K562 (cell line): Measurements from ENCODE around the gene NT5C3B. TPM values are rescaled to one million over a fixed set of nuclear protein-coding genes. Genes with fewer than 3 reads are reported as not detected.
A peak's percentile ranks its signal among the peaks of the same experiment; 100 is the strongest.

Experiments
- ATAC-seq: fragments of 200-7000 bp; cut with Tn5 transposase; 3 replicates; pipeline ENCODE4 v1.9.1; 2020; ENCODE audit warnings: moderate library complexity
- BruUV-seq: library from RNA; stranded (reverse); fragments of 400-500 nt; replicated peaks from 2 replicates; lab custom pipeline; 2021; lab: Mats Ljungman, UMichigan
- CTCF ChIA-PET: fragments of 300-600 bp; formaldehyde crosslinking; extraction: SDS; loops from one replicate; lab custom pipeline; 2021; ENCODE audit warnings: low intra/inter-chr PET ratio; lab: Yijun Ruan, JAX
- POLR2A ChIA-PET: fragments of 300-600, 350-650 bp; sonication (Branson Sonifier 250); formaldehyde crosslinking; extraction: SDS; loops from one replicate; lab custom pipeline; 2021; ENCODE audit warnings: antibody characterized with exemption, inconsistent platforms; lab: Yijun Ruan, JAX
- DNase-seq, 4 experiments: peaks; one replicate each; pipeline versions ENCODE4 v3.0.0 to v3.0.0-alpha.2; 2011 to 2018; ENCODE audit warnings: low spot score in 3 of 4, mixed read lengths in 3 of 4; ENCODE audit errors: extremely low read depth in 1 of 4
- FAIRE-seq: peaks from 2 replicates; lab custom pipeline; 2011; peaks lifted over from hg19 to GRCh38; lab: Jason Lieb, UNC
- H2AFZ ChIP-seq: 2 replicates; pipeline ENCODE4 v1.6.0; 2011; ENCODE audit warnings: low read depth, low read length, control low read depth, inconsistent platforms
- H3K27ac ChIP-seq: fragments of 200-600 bp; 3 replicates; pipeline ENCODE4 v1.8.0; 2011; ENCODE audit warnings: low read depth, mild to moderate bottlenecking, control low read depth, inconsistent platforms, low read length, moderate library complexity, mixed read lengths; ENCODE audit errors: extremely low read depth
- H3K27me3 ChIP-seq, 2 experiments: fragments of 300-600 bp in 1 of 2; 2 replicates in 1 of 2; 3 replicates in 1 of 2; pipeline versions ENCODE4 v1.6.0 to v1.8.0; 2011; ENCODE audit warnings: inconsistent platforms in 2 of 2, low read length in 2 of 2, mild to moderate bottlenecking in 1 of 2, mixed read lengths in 1 of 2, moderate library complexity in 1 of 2; ENCODE audit not compliant: control insufficient read depth in 2 of 2, insufficient read depth in 2 of 2
- H3K36me3 ChIP-seq: fragments of 300-600 bp; 3 replicates; pipeline ENCODE4 v1.8.0; 2011; ENCODE audit warnings: mild to moderate bottlenecking, low read length, inconsistent platforms; ENCODE audit not compliant: control insufficient read depth, insufficient read depth
- H3K4me1 ChIP-seq, 2 experiments: fragments of 200-600 bp in 1 of 2; replicated peaks in 1 of 2; 2 replicates in 1 of 2; 3 replicates in 1 of 2; pipeline versions ENCODE4 v1.5.1 to v1.8.0; 2011; ENCODE audit warnings: inconsistent platforms in 2 of 2, low read length in 2 of 2, mild to moderate bottlenecking in 1 of 2, mixed read lengths in 1 of 2, moderate library complexity in 1 of 2; ENCODE audit not compliant: control insufficient read depth in 2 of 2, insufficient read depth in 2 of 2
- H3K4me2 ChIP-seq: 2 replicates; pipeline ENCODE4 v1.6.1; 2011; ENCODE audit warnings: low read length, control low read depth, inconsistent platforms, mixed read lengths; ENCODE audit not compliant: insufficient read depth
- H3K4me3 ChIP-seq: fragments of 200-600 bp; sonication (generic), shearing (Covaris generic); 2 replicates; pipeline ENCODE4 v1.5.1; 2016; ENCODE audit warnings: control low read depth, inconsistent platforms
- H3K79me2 ChIP-seq: fragments of 200-600 bp; 3 replicates; pipeline ENCODE4 v1.8.0; 2011; ENCODE audit warnings: low read length, inconsistent platforms; ENCODE audit not compliant: control insufficient read depth, insufficient read depth
- H3K9ac ChIP-seq, 2 experiments: 2 replicates each; pipeline versions ENCODE4 v1.6.0 to v1.6.1; 2011; ENCODE audit warnings: low read depth in 2 of 2, low read length in 2 of 2, control low read depth in 1 of 2, inconsistent platforms in 1 of 2, mild to moderate bottlenecking in 1 of 2, mixed read lengths in 1 of 2; ENCODE audit not compliant: insufficient read depth in 1 of 2
- H3K9me1 ChIP-seq: one replicate; pipeline ENCODE4 v1.6.0; 2011; ENCODE audit warnings: inconsistent platforms, mild to moderate bottlenecking, low read length, moderate library complexity; ENCODE audit not compliant: control insufficient read depth, insufficient read depth
- H3K9me3 ChIP-seq: replicated peaks from 2 replicates; pipeline ENCODE4 v1.5.1; 2011; ENCODE audit warnings: low read depth, low read length, inconsistent platforms; ENCODE audit not compliant: control insufficient read depth, insufficient read depth
- H4K20me1 ChIP-seq: replicated peaks from 2 replicates; pipeline ENCODE4 v1.6.1; 2011; ENCODE audit warnings: low read length, inconsistent platforms, mixed read lengths; ENCODE audit not compliant: control insufficient read depth, insufficient read depth
- ARHGAP35 ChIP-seq: fragments of 450-650 bp; IDR thresholded peaks from 2 replicates; pipeline ENCODE4 v1.6.1; 2018; ENCODE audit not compliant: partially characterized antibody
- EP300 ChIP-seq: IDR thresholded peaks from 2 replicates; pipeline ENCODE4 v1.6.1; 2012; ENCODE audit warnings: low read length, improper control_type of control experiment
- MYBL2 ChIP-seq, 2 experiments: fragments of 450-650 bp in 1 of 2; sonication (generic) in 1 of 2; formaldehyde crosslinking in 1 of 2; IDR thresholded peaks; 2 replicates each; pipeline versions ENCODE4 v1.6.1 to v1.8.1; 2017 to 2022; ENCODE audit warnings: borderline replicate concordance in 1 of 2, inconsistent platforms in 1 of 2, low read depth in 1 of 2, mild to moderate bottlenecking in 1 of 2, missing genetic modification reagents in 1 of 2, moderate library complexity in 1 of 2
- NFIC ChIP-seq: fragments of 450-650 bp; IDR thresholded peaks from 2 replicates; pipeline ENCODE4 v1.6.1; 2017; ENCODE audit warnings: mild to moderate bottlenecking, inconsistent platforms
- OTX1 ChIP-seq: fragments of 450-650 bp; formaldehyde crosslinking; IDR thresholded peaks from 2 replicates; pipeline ENCODE4 v1.4.0; 2022; ENCODE audit warnings: mild to moderate bottlenecking
- POLR2AphosphoS2 ChIP-seq: IDR thresholded peaks from 2 replicates; pipeline ENCODE4 v1.6.1; 2012; ENCODE audit warnings: low read length, improper control_type of control experiment
- RBM25 ChIP-seq: fragments of 200-400 bp; formaldehyde crosslinking; IDR thresholded peaks from 2 replicates; pipeline ENCODE4 v1.6.1; 2018; ENCODE audit warnings: low read length, low read depth, moderate library complexity; ENCODE audit not compliant: severe bottlenecking
- TEAD1 ChIP-seq, 2 experiments: fragments of 450-650 bp in 1 of 2; sonication (generic) in 1 of 2; formaldehyde crosslinking; IDR thresholded peaks; 2 replicates each; pipeline versions ENCODE4 v1.4.0 to v1.8.0; 2020 to 2022; ENCODE audit warnings: mild to moderate bottlenecking in 2 of 2, missing genetic modification reagents in 1 of 2
- ZNF23 ChIP-seq: fragments of 250-450 bp; sonication (Bioruptor Pico); IDR thresholded peaks from 2 replicates; pipeline ENCODE4 v1.4.0; 2020; ENCODE audit warnings: mild to moderate bottlenecking
- ZNF551 ChIP-seq: fragments of 250-450 bp; sonication (Bioruptor Pico); IDR thresholded peaks from 2 replicates; pipeline ENCODE4 v1.5.0; 2021; ENCODE audit warnings: mild to moderate bottlenecking, moderate library complexity
- WGBS: fragments of 100-300 bp; shearing (Covaris generic); methylation state at CpG from one replicate; pipeline ENCODE4 v1.1.6; 2016; ENCODE audit warnings: low coverage, mixed read lengths; ENCODE audit not compliant: insufficient coverage; ENCODE audit errors: missing lambda C conversion rate; 5-methylcytosine and 5-hydroxymethylcytosine counted together
- in situ Hi-C: fragments of 300-500 bp; cut with MboI; formaldehyde crosslinking; loops from 4 replicates; pipeline ENCODE4 v1.15.0; 2018; ENCODE audit warnings: inconsistent platforms, mixed read lengths
- intact Hi-C: fragments of 100-400 bp; cut with micrococcal nuclease; formaldehyde crosslinking; loops from 2 replicates; pipeline ENCODE4 v1.14.2; 2022
- polyA plus RNA-seq, 8 experiments: library from polyadenylated mRNA; depleted of rRNA in 4 of 8; stranded (reverse) in 5 of 8; unstranded in 3 of 8; fragments of >200 nt; fragmentation: Nextera tagmentation in 2 of 8; fragmentation: Illumina TruSeq in 1 of 8; extraction: Ambion mirVana in 2 of 8; extraction: Trizol in 1 of 8; gene quantifications; 2 replicates each; pipeline versions ENCODE4 v1.2.1 to v1.2.3, GENCODE V29; 2011 to 2014; ENCODE audit warnings: inconsistent platforms in 1 of 8, missing spikeins in 1 of 8
- total RNA-seq, 7 experiments: library from RNA; depleted of rRNA in 6 of 7; stranded (reverse); fragments of >200 nt in 6 of 7; fragmentation: Illumina TruSeq in 2 of 7; extraction: Trizol in 2 of 7; gene quantifications; 2 replicates each; pipeline versions ENCODE4 v1.2.1 to v1.2.3, GENCODE V29; 2011 to 2021; ENCODE audit warnings: low replicate concordance in 1 of 7
- TF ChIP-seq, protein P1 (sequence below): fragments of 450-650 bp; formaldehyde crosslinking; IDR thresholded peaks from 2 replicates; pipeline ENCODE4 v1.4.0; 2020; ENCODE audit warnings: mild to moderate bottlenecking
- TF ChIP-seq, protein P2 (sequence below): sonication (generic); formaldehyde crosslinking; IDR thresholded peaks from 2 replicates; pipeline ENCODE4 v1.8.0; 2022; ENCODE audit warnings: mild to moderate bottlenecking, missing genetic modification reagents
- TF ChIP-seq, protein P3 (sequence below): fragments of 200-800 bp; sonication (Bioruptor generic); IDR thresholded peaks from 2 replicates; pipeline ENCODE4 v1.6.1; 2017; ENCODE audit warnings: missing genetic modification characterization, missing compliant biosample characterization
- TF ChIP-seq, protein P4 (sequence below): sonication (generic); formaldehyde crosslinking; IDR thresholded peaks from 2 replicates; pipeline ENCODE4 v1.8.0; 2022; ENCODE audit warnings: missing genetic modification reagents, mild to moderate bottlenecking, borderline replicate concordance

Gene NT5C3B
- total and polyA plus RNA-seq, 9 of the 15 experiments (the other 6 are each of a cell fraction or from before 2014, with no cell fraction given): 2.0 to 166 (median 85.0) TPM

DNA sequence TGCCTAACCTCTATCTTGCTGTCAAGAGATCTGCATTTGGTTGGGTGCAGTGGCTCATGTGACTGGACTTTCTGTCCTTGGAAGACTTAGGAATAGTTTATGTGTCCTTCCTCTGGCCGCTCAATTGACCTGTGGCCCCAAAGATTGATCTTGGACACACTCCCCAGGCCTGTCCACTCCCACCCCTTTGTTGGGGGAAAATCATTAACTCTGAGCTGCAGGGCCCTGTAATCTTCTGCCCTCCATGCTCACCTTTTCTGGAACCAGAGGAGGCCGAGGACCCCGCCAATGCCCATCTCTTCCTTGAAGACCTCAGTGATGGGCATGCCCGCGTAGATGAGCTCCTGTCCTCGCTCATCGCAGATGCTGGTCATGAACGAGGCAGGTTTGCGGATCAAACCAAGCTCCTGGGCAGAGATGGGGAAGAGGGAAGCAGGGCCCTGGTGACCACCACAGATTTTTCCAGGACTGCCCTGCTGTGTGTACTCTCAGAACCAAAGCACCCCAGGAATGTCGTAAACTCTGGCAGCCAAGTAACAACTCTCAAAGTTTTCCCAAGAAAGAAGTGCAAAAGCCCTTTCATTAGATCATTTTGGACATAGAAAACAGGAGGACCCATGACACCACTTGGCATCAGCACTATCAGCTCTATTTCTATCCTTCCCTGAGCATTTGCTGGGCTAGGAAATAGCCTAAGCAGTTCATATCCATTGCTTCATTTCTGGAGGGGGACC lies 37.7 kb upstream of the NT5C3B start:
- Histone ChIP-seq H3K4me3 (no peak overlapping the region), H3K9me1 (peaks cover 4% of the 10 kb centered on the region), H4K20me1 (no peaks in the 10 kb centered on the region), H3K36me3 (peaks cover 79% of the 10 kb centered on the region), H3K4me2 (no peak overlapping the region), H3K27me3 (no peaks in the 10 kb centered on the region), H3K4me1 (peaks cover 0 to 11% of the 10 kb centered on the region in 2 experiments; a peak in 3 of 5 replicates), H3K9me3 (no peaks in the 10 kb centered on the region), H3K79me2 (no peaks in the 10 kb centered on the region), H3K9ac (0 out of 4 replicates have a peak overlapping the region, but pooled peaks of 1 of the 2 experiments have one; percentile 17), H2AFZ (no peak overlapping the region), H3K27ac (no peak overlapping the region)
- FAIRE-seq (no peak), DNase-seq (no peak), ATAC-seq (no peak)
- TF ChIP-seq, protein P1, sequence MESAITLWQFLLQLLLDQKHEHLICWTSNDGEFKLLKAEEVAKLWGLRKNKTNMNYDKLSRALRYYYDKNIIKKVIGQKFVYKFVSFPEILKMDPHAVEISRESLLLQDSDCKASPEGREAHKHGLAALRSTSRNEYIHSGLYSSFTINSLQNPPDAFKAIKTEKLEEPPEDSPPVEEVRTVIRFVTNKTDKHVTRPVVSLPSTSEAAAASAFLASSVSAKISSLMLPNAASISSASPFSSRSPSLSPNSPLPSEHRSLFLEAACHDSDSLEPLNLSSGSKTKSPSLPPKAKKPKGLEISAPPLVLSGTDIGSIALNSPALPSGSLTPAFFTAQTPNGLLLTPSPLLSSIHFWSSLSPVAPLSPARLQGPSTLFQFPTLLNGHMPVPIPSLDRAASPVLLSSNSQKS (CRISPR knock-in tag): no peak
- TF ChIP-seq TEAD1 (CRISPR knock-in tag; IDR thresholded peaks at IDR 0.05): no peak
- TF ChIP-seq NFIC: no peak
- TF ChIP-seq ZNF551 (CRISPR knock-in tag): no peak
- no peak for TF ChIP-seq MYBL2 (IDR thresholded peaks at IDR 0.05; ENCODE audit: low read depth)
- TF ChIP-seq MYBL2 (CRISPR knock-in tag; IDR thresholded peaks at IDR 0.05; ENCODE audit: borderline replicate concordance): no peak
- no peak for TF ChIP-seq OTX1 (CRISPR knock-in tag)
- TF ChIP-seq, protein P2, sequence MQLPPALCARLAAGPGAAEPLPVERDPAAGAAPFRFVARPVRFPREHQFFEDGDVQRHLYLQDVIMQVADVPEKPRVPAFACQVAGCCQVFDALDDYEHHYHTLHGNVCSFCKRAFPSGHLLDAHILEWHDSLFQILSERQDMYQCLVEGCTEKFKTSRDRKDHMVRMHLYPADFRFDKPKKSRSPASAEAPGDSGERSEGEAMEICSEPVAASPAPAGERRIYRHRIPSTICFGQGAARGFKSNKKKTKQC: no peak
- TF ChIP-seq, protein P3, sequence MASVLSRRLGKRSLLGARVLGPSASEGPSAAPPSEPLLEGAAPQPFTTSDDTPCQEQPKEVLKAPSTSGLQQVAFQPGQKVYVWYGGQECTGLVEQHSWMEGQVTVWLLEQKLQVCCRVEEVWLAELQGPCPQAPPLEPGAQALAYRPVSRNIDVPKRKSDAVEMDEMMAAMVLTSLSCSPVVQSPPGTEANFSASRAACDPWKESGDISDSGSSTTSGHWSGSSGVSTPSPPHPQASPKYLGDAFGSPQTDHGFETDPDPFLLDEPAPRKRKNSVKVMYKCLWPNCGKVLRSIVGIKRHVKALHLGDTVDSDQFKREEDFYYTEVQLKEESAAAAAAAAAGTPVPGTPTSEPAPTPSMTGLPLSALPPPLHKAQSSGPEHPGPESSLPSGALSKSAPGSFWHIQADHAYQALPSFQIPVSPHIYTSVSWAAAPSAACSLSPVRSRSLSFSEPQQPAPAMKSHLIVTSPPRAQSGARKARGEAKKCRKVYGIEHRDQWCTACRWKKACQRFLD (CRISPR knock-in tag): no peak
- no peak for TF ChIP-seq EP300
- TF ChIP-seq ZNF23: no peak
- no peak for TF ChIP-seq RBM25
- no peak for TF ChIP-seq ARHGAP35
- TF ChIP-seq, protein P4, sequence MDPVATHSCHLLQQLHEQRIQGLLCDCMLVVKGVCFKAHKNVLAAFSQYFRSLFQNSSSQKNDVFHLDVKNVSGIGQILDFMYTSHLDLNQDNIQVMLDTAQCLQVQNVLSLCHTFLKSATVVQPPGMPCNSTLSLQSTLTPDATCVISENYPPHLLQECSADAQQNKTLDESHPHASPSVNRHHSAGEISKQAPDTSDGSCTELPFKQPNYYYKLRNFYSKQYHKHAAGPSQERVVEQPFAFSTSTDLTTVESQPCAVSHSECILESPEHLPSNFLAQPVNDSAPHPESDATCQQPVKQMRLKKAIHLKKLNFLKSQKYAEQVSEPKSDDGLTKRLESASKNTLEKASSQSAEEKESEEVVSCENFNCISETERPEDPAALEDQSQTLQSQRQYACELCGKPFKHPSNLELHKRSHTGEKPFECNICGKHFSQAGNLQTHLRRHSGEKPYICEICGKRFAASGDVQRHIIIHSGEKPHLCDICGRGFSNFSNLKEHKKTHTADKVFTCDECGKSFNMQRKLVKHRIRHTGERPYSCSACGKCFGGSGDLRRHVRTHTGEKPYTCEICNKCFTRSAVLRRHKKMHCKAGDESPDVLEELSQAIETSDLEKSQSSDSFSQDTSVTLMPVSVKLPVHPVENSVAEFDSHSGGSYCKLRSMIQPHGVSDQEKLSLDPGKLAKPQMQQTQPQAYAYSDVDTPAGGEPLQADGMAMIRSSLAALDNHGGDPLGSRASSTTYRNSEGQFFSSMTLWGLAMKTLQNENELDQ: no peak
- TF ChIP-seq POLR2AphosphoS2: no peak
- intact Hi-C loops: no loop called here
- CTCF ChIA-PET: no interaction called here
- in situ Hi-C loops: no loop called here
- no TSS peak for BruUV-seq
- WGBS: 98% methylated on average over 10 of the region's 10 CpGs
- POLR2A ChIA-PET: interaction anchor here (0.6 to 2.1 kb wide), 5 partner anchors 9 to 57 kb away, joined by 3 to 7 read pairs (median 3); partner anchors contain the start of genes KLHL11 and ODAD4
